ENCODE results near the gene TJP1.

Gene TJP1

GRCh38 chr15:29687939-29688505, 134.2 kb downstream of the TJP1 start:
- no peak for TF ChIP-seq CTCF (IDR thresholded peaks at IDR 0.05; ENCODE audit: borderline replicate concordance, insufficient read depth, low read depth, low read length)
- H3K4me3 ChIP-seq (ENCODE audit: low read depth, low read length): no peak overlapping the region

DNA sequence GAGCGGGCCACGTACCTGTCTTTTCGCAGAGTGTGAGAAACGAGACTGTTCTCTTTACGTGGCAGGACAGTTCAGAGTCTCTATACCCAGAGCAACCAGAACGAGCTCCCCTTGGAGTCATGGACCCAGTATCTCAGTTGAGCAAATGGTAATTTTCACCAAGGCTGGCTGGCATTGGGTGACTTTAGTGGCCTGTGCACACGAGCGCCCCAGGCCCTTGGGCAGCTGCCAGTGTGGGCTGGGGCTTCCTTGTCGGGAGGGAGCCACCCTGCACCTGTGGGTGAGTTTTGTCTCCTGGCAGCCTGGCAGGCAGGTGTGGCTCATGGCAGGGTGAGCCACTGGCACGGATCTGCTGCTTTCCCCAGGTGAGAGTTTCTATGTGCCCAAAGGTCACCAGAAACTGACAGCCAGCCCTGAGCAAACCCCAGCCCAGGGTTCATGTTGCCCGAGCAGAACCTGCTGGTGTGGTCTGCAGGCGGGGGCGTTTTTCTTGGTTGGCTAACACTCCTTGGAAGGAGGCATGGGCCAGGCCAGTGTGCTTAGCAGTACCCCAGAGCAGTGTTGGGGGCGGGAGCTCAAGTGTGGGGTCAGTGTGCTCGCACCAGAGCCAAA, 135.0 kb downstream of the TJP1 start:
- H3K4me3 ChIP-seq (ENCODE audit: low read depth, low read length): no peak overlapping the region
- TF ChIP-seq CTCF (IDR thresholded peaks at IDR 0.05; ENCODE audit: borderline replicate concordance, insufficient read depth, low read depth, low read length): no peak

DNA sequence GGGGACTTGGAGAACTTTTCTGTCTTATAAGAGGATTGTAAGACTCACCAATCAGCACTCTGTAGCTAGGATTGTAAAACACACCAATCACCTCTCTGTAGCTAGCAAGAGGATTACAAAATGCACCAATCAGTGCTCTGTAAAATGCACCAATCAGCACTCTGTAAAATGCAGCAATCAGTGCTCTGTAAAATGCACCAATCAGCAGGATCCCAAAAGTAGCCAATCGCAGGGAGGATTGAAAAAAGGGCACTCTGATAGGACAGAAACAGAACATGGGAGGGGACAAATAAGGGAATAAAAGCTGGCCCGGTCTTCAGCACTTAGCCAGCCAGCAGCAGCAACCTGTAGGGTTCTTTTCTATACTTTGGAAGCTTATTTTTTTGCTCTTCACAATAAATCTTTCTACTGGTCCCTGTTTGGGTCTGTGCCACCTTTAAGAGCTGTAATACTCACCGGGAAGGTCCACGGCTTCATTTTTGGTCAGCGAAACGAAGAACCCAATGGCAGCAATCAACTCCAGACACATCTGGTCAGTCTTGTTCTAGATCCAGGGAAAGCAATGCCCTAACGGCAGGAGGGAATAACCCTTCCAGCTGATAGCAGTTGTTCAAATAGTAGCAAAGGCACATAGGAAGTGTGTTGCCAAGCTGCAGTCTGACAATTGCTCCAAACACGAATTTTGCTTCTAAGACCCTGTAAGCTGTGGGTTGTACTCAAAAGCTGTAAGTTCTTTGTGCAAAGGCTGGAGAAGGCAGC, 135.6 kb downstream of the TJP1 start:
- no peak for TF ChIP-seq CTCF (IDR thresholded peaks at IDR 0.05; ENCODE audit: borderline replicate concordance, insufficient read depth, low read depth, low read length)
- no peak overlapping the region for H3K4me3 ChIP-seq (ENCODE audit: low read depth, low read length)

- TF ChIP-seq CTCF (IDR thresholded peaks at IDR 0.05; ENCODE audit: borderline replicate concordance, insufficient read depth, low read depth, low read length): no peak
- H3K4me3 ChIP-seq (ENCODE audit: low read depth, low read length): no peak overlapping the region
Measured at GRCh38 chr15:29686079-29686425, 136.2 kb downstream of the TJP1 start.

DNA sequence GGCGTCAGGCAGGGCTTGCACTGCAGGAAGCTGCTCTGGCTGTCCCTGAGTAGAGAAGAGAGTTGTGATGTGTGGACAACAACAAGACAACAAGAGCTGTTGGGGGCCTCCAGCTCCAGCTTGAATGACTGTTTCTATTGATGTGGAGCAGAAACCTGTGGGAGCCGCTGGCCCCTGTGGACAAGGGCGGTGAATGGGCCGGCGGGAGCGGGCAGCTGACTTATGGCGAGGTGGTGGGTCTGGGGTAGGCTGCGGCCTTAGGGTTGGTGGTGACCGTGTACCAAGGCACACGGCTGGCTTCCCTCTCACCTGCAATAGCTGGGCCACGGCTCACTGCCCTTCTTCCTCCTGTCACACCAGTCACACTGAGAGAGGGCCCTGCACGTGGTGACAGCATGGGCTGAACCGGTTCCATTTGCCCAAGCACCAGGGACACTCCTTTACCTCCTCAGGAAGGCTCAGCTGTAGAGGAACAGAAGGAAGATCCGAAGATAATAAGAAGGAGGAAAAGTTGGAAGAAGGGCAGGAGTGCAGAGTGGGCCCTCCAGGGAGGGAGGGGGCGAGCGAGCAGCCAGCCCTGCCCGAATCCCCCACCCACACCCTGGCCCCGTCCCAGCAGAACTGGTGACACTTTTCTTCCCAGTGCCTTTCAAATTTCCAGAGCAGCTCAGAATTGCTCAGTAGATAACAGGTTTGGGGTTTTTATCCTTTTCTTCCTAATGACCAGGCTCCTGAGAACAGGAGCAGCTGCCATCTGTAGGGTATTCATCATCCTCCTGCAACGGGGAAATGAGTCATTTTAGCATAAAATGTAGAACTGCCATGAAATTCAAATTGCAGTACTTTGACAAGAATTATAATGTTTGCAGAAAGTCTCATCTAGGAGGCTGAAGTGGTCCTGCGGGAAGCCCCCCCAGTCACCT, 136.9 kb downstream of the TJP1 start:
- no peak for TF ChIP-seq CTCF (IDR thresholded peaks at IDR 0.05; ENCODE audit: borderline replicate concordance, insufficient read depth, low read depth, low read length)
- no peak overlapping the region for H3K4me3 ChIP-seq (ENCODE audit: low read depth, low read length)

GRCh38 chr15:29682781-29683180, 139.5 kb downstream of the TJP1 start:
- H3K4me3 ChIP-seq (ENCODE audit: low read depth, low read length): no peak overlapping the region
- TF ChIP-seq CTCF (IDR thresholded peaks at IDR 0.05; ENCODE audit: borderline replicate concordance, insufficient read depth, low read depth, low read length): no peak

Data from GM12875 (cell line).